ENCODE results near the gene PCSK2.

- TF ChIP-seq CTCF (IDR thresholded peaks at IDR 0.05) (no peak), POLR2A (IDR thresholded peaks at IDR 0.05) (no peak)
These were observed 273.4 kb downstream of the PCSK2 start for GRCh38 chr20:17500271-17500670.
